Embryonic facial prominence (tissue), 1 donor: ENCODE results near the gene NEGR1.

ENCODE experiments used
- DNase-seq: peaks from one replicate; pipeline ENCODE4 v3.0.0-alpha.2; 2016; ENCODE audit errors: extremely low spot score

NEGR1 gene

DNA sequence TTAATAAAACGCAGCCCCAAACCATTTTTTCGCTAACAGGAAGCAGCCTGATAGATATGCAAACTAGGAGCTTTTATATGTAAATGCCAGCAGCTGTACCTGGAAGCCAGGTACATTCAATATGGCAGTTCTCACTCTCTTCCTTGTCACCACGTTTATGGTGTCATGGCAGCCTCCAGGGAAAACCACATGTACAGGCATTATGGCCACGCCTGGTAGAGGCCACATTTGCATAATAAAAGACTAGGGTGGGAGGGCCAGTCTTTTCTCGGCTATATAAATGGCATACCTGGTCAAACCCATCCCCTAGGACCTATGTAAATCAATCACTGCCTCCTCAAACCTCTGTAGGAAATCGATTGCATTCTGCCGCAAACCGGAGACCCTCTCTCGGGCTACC lies 247.5 kb downstream of the NEGR1 start:
- no peak for DNase-seq

GRCh38 chr1:72023063-72023930 lies 259.0 kb downstream of the NEGR1 start:
- no peak for DNase-seq

GRCh38 chr1:72018562-72018961 lies 263.8 kb downstream of the NEGR1 start:
- DNase-seq = no peak

GRCh38 chr1:72015006-72015405 lies 267.3 kb downstream of the NEGR1 start:
- DNase-seq = no peak

- DNase-seq = no peak
Observed at GRCh38 chr1:72013161-72013560, 269.2 kb downstream of the NEGR1 start.

DNA sequence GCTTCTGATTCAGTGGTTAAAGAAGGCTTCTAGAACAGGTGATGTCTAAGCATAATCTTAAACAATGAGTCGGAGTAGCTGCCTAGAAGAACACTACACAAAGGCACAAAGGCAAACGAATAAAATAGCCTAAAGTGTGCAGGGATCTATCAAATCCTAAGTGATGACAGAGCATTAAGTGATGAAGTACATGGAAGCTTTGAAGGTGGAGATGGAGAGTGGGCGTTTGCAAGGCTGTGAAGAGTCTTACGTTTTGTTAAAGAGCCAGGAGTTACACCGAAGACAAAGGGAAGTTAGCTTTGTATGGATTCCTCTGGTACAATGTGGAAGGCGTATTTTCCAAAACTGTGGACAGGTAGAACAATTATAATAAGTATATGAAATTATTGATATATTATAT lies 270.6 kb downstream of the NEGR1 start:
- DNase-seq = no peak

DNA sequence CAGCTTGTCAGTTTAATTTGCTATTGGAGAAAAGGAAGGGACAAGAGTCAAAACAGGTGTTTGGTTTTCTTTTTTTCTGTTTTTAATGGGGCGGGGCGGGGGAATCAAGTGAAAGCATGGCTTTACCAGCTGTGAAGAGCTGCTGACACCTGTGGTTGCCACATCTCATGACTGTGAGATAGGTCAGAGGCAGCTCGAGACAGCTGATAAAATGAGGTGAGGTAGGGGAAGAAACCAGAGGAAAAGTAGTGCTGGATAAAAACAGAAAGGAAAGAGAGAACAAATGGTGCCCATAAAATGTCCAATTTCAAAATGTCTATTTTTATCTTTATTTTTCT lies 272.3 kb downstream of the NEGR1 start:
- DNase-seq = no peak

- DNase-seq = no peak
Observed at GRCh38 chr1:72009173-72010093, 272.9 kb downstream of the NEGR1 start.

- no peak for DNase-seq
Observed at GRCh38 chr1:72007312-72007711, 275.0 kb downstream of the NEGR1 start.

GRCh38 chr1:72006092-72006491 lies 276.2 kb downstream of the NEGR1 start:
- no peak for DNase-seq

DNA sequence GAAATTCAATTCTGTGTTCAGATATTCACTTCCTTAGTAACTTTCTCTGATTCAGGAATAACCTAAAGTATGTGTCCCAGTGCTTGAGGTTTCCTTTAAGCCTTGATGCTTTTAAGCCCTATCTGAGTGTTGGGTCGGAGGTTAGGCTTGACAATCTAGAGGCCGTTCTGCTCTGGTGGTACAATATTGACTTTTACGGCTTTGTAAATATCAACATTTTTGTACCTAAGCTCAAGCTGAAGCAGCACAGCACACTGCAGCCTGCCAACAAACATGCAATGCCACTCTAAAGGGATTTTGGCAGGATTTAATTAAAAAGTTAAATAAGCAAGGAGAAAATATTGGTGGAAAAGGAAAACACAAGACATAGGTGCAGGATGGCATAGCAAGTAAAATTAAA lies 279.2 kb downstream of the NEGR1 start:
- DNase-seq = no peak

- no peak for DNase-seq
Observed at GRCh38 chr1:72000809-72001208, 281.5 kb downstream of the NEGR1 start.

GRCh38 chr1:71994646-71995045 lies 287.7 kb downstream of the NEGR1 start:
- no peak for DNase-seq

DNA sequence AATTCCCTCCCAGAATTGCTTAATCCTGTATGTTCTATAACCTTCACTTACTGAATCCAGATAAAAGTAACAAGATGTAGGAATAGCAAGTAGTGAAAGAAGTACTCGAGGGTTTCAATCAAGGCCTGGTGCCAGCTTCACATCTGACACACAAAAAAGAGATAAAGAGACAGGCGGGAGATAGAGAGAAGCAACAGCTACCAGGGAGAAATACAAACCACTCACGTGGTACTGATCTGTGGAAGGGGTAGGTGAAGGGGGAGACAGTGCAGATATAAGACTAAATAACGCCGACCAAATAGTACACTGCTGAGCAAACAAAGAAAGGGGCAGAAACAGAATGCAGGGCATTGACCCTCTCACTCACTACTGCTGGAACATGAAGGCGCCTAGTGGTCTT lies 295.2 kb downstream of the NEGR1 start:
- no peak for DNase-seq

- DNase-seq = no peak
Observed at GRCh38 chr1:71986160-71986559, 296.2 kb downstream of the NEGR1 start.

DNA sequence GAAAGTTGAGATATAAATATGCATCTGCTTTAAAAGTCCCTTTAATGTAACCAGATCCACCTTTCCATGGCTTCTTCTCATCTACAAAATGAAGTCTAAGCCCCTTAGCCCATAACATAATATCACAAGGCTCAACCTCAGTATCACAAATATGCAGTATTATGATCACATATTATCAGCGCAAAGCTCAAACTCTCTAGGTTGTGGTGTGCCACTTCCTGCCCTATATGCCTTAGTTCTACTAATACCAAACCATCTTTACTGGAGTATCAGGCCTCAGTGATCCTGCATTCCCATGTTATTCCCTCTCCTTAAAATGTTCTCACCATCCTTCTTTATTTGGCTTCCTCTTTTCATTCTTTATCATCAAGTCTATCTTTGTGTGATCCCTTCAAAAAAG lies 301.8 kb downstream of the NEGR1 start:
- DNase-seq = no peak

- no peak for DNase-seq
Observed at GRCh38 chr1:71979882-71980281, 302.5 kb downstream of the NEGR1 start.

- no peak for DNase-seq
Observed at GRCh38 chr1:71967670-71968069, 314.7 kb downstream of the NEGR1 start.

- DNase-seq = no peak
Observed at GRCh38 chr1:71964188-71964587, 318.2 kb downstream of the NEGR1 start.

GRCh38 chr1:71956613-71957285 lies 325.6 kb downstream of the NEGR1 start:
- DNase-seq = no peak

- no peak for DNase-seq
Observed at GRCh38 chr1:71950579-71950978, 331.8 kb downstream of the NEGR1 start.

DNA sequence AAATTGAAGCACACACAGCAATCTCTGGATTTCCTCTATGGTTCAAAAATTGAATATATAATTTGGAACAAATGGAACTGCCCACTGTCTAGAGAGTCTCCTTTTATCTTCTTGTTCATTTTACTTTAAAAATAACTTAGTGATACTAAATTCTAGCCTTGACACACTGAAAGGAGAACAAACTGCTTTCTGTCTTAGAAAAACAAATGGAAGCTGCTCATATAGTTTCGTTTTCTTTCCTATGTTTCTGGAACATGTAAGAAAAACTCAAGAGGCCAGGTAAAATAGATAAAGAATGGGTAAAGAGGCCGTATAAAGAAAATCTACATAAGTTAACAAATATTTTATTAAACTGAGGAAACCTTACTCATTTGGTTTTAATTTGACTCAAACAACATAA lies 332.7 kb downstream of the NEGR1 start:
- no peak for DNase-seq
